ENCODE results near the gene FLT1. TPM values are rescaled to one million over a fixed set of nuclear protein-coding genes. Genes with fewer than 3 reads are reported as not detected.

FLT1 gene
- total and polyA plus RNA-seq, 2 experiments from 2014 or later, result 7.5 to 14.8 TPM

- Histone ChIP-seq H3K4me3 (no peak overlapping the region), H3K27me3 (no peaks in the 10 kb centered on the region), H3K36me3 (peaks cover 3% of the 10 kb centered on the region), H3K9me3 (ENCODE audit: low read depth) (no peaks in the 10 kb centered on the region), H3K4me1 (ENCODE audit: low read depth) (peaks cover 15% of the 10 kb centered on the region), H3K27ac (no peak overlapping the region)
- no peak for DNase-seq (ENCODE audit: low read depth in 1 of 2, low spot score in 1 of 2)
- TF ChIP-seq, protein P1, sequence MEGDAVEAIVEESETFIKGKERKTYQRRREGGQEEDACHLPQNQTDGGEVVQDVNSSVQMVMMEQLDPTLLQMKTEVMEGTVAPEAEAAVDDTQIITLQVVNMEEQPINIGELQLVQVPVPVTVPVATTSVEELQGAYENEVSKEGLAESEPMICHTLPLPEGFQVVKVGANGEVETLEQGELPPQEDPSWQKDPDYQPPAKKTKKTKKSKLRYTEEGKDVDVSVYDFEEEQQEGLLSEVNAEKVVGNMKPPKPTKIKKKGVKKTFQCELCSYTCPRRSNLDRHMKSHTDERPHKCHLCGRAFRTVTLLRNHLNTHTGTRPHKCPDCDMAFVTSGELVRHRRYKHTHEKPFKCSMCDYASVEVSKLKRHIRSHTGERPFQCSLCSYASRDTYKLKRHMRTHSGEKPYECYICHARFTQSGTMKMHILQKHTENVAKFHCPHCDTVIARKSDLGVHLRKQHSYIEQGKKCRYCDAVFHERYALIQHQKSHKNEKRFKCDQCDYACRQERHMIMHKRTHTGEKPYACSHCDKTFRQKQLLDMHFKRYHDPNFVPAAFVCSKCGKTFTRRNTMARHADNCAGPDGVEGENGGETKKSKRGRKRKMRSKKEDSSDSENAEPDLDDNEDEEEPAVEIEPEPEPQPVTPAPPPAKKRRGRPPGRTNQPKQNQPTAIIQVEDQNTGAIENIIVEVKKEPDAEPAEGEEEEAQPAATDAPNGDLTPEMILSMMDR (IDR thresholded peaks at IDR 0.05; ENCODE audit: low read depth, low read length), result no peak
These were observed 68.5 kb downstream of the FLT1 start for GRCh38 chr13:28426381-28426780.

GRCh38 chr13:28425793-28426192 lies 69.1 kb downstream of the FLT1 start:
- Histone ChIP-seq H3K36me3 (peaks cover 3% of the 10 kb centered on the region), H3K4me1 (ENCODE audit: low read depth) (peaks cover 15% of the 10 kb centered on the region), H3K27ac (no peak overlapping the region), H3K27me3 (no peaks in the 10 kb centered on the region), H3K4me3 (no peak overlapping the region), H3K9me3 (ENCODE audit: low read depth) (no peaks in the 10 kb centered on the region)
- DNase-seq (ENCODE audit: low read depth in 1 of 2, low spot score in 1 of 2), result no peak
- TF ChIP-seq, protein P1 (IDR thresholded peaks at IDR 0.05; ENCODE audit: low read depth, low read length), result no peak

GRCh38 chr13:28424541-28424940 lies 70.4 kb downstream of the FLT1 start:
- DNase-seq (ENCODE audit: low read depth in 1 of 2, low spot score in 1 of 2), result no peak
- H3K27ac ChIP-seq, result no peak overlapping the region
- peaks cover 11% of the 10 kb centered on the region for H3K4me1 ChIP-seq (ENCODE audit: low read depth)
- no peak overlapping the region for H3K4me3 ChIP-seq
- no peaks in the 10 kb centered on the region for H3K27me3 ChIP-seq
- TF ChIP-seq, protein P1 (IDR thresholded peaks at IDR 0.05; ENCODE audit: low read depth, low read length), result no peak
- H3K9me3 ChIP-seq (ENCODE audit: low read depth), result no peaks in the 10 kb centered on the region
- peaks cover 3% of the 10 kb centered on the region for H3K36me3 ChIP-seq

GRCh38 chr13:28423010-28423409 lies 71.9 kb downstream of the FLT1 start:
- DNase-seq (ENCODE audit: low read depth in 1 of 2, low spot score in 1 of 2), result no peak
- no peaks in the 10 kb centered on the region for H3K27me3 ChIP-seq
- peaks cover 11% of the 10 kb centered on the region for H3K4me1 ChIP-seq (ENCODE audit: low read depth)
- no peak overlapping the region for H3K4me3 ChIP-seq
- TF ChIP-seq, protein P1 (IDR thresholded peaks at IDR 0.05; ENCODE audit: low read depth, low read length), result no peak
- peaks cover 3% of the 10 kb centered on the region for H3K36me3 ChIP-seq
- H3K27ac ChIP-seq, result no peak overlapping the region
- H3K9me3 ChIP-seq (ENCODE audit: low read depth), result no peaks in the 10 kb centered on the region

GRCh38 chr13:28421676-28422410 lies 73.1 kb downstream of the FLT1 start:
- H3K27me3 ChIP-seq, result no peaks in the 10 kb centered on the region
- no peak for DNase-seq (ENCODE audit: low read depth in 1 of 2, low spot score in 1 of 2)
- H3K4me3 ChIP-seq, result no peak overlapping the region
- no peaks in the 10 kb centered on the region for H3K9me3 ChIP-seq (ENCODE audit: low read depth)
- TF ChIP-seq, protein P1 (IDR thresholded peaks at IDR 0.05; ENCODE audit: low read depth, low read length), result no peak
- peaks cover 2% of the 10 kb centered on the region for H3K36me3 ChIP-seq
- H3K27ac ChIP-seq, result no peak overlapping the region
- peaks cover 11% of the 10 kb centered on the region for H3K4me1 ChIP-seq (ENCODE audit: low read depth)

All from cardiac muscle cell (in vitro differentiated cells and primary cell).